Frontal cortex (tissue), 4 donors: ENCODE results near the gene GRID1. TPM values are rescaled to one million over a fixed set of nuclear protein-coding genes. Genes with fewer than 3 reads are reported as not detected.

Experiments used
- DNase-seq, 2 donors: peaks; one replicate each; pipeline ENCODE4 v3.0.0; 2012; ENCODE audit warnings: low spot score in 2 of 2
- FAIRE-seq: peaks from 2 replicates; lab custom pipeline; 2012; peaks lifted over from hg19 to GRCh38; lab: Jason Lieb, UNC
- total RNA-seq: library from RNA; depleted of rRNA; stranded (reverse); fragments of >200 nt; gene quantifications from one replicate; pipeline ENCODE4 v1.2.3, GENCODE V29; 2014
- donor health status: control.
- donor health status: control.
- donor health status: control.

The GRID1 gene
- total RNA-seq, 1 donor from 2014 or later = 12.6 TPM

DNA sequence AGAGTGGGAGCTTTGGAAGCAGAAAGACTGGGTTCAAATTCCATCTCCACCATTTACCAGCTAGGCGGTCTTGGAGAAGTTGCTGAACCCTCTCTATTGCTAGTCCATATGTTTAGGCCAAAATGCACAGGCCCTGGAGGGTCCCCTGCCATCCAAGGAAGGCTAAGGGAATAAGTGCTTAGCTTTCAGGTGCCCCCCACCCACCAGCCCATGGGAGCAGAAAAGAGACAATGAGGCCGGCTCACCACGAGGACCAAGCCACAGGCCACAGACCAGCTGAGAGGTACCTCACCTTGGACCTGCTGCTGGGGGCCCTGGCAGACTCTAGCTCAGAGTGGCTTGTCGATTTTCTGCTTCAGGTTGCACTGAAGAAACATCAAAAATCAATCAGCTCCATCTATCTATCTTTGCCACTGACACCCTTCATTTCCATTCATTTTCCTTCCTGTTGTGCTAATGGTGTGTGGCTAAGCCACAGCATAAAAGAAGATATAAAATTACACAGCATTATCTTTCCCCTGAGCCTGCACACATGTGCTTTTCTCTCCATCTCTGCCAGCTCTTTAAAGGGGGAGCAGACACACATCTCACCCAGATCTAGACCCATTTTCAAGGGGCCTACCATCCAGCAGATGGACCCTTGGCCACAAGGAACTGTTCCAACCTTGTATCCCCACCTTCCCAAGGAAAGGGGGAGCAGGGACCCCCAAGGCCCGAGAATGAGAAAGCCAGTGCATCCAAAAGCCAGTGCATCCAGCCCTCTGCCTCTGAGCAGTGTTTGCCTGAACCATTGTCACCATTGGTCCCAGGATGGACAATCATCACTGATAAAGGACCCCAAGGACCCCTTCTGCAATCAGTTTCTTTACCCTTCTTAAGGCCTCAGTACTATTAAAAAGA, 65.4 kb downstream of the GRID1 start:
- no peak for DNase-seq

DNA sequence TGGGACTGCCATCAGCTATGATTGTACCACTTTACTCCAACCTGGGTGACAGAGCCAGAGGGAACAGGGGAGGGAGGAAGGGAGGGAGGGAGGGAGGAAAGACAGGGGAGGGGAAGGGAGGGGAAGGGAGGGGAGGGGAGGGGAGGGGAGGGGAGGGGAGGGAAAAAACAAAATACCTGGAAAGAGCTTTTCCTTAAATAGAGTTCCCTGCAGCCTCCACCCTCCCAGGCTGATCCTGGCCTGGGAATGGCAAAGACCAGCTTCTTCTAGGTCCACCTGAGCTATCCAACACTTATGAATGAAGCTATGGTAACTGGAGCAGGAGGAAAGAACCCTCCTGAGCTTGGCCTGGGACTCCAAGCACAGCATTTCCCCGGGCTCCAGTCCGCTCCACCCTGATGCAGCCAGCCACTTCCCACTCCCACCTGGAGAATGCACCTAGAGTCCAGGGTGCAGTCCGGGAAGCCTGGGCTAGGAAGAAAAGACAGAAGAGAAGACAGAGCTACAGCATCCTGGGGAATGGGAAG, 66.1 kb downstream of the GRID1 start:
- FAIRE-seq (no peak), DNase-seq (no peak)

More for the DNA sequence above, 65.4 kb downstream of the GRID1 start:
- FAIRE-seq = no peak

DNA sequence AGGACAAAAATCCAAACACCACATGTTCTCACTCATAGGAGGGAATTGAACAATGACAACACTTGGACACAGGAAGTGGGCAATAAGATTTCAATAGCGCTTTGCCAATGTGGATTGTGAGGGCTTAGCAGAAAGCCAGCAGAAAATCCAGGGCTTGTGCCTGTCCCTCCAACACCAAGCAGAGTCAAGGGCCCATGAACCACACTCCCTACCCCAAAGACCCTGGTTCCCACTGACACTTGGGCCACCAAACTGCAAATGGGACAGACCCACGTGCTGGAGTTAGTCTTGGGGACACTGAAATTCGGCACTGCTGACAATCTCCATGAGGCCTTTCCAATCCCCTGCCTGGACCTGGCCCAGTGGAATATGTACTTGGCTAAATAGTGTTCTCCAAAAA, 67.0 kb downstream of the GRID1 start:
- no peak for FAIRE-seq
- no peak for DNase-seq

- no peak for DNase-seq
- FAIRE-seq = no peak
These were observed 68.0 kb downstream of the GRID1 start for GRCh38 chr10:86298501-86299001.

DNA sequence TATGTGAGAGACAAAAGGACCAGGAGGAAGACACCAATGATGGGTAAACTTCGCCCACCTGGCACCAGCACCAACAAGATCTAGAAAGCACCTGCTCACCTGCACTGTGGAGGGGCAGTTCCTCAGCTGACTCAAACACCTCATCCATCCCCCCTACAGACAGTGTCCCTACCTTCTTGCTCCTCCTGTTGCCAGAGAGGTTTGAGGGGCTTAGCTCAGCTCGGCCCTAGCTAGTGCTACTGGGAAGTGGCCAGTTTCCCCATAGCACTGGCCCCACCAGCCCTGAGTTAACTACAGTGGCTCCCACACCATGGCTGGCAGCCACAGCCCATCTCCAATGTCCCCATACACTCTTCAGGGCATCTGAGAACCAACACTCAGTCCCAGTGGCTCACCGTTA, 70.8 kb downstream of the GRID1 start:
- no peak for FAIRE-seq
- no peak for DNase-seq

DNA sequence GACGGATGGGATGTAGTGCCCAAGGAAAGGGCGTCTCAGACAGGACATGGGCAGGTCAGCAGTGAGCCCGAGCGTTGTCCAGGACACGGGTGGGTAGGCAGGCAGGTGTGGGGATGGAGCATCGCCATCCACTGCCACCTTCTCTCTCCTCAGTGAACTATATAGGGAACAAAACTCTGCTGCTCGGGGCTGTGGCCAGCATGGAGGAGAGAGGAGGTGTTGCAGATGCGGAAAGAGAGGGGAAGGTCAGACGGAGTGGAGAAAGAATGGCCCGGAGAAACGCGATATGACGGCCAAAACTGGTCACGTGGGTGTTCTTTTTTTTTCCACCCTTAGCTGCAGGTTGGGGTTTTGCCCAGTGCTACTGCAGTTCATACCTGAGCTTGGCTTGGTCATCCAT, 71.2 kb downstream of the GRID1 start:
- DNase-seq (no peak), FAIRE-seq (no peak)

DNA sequence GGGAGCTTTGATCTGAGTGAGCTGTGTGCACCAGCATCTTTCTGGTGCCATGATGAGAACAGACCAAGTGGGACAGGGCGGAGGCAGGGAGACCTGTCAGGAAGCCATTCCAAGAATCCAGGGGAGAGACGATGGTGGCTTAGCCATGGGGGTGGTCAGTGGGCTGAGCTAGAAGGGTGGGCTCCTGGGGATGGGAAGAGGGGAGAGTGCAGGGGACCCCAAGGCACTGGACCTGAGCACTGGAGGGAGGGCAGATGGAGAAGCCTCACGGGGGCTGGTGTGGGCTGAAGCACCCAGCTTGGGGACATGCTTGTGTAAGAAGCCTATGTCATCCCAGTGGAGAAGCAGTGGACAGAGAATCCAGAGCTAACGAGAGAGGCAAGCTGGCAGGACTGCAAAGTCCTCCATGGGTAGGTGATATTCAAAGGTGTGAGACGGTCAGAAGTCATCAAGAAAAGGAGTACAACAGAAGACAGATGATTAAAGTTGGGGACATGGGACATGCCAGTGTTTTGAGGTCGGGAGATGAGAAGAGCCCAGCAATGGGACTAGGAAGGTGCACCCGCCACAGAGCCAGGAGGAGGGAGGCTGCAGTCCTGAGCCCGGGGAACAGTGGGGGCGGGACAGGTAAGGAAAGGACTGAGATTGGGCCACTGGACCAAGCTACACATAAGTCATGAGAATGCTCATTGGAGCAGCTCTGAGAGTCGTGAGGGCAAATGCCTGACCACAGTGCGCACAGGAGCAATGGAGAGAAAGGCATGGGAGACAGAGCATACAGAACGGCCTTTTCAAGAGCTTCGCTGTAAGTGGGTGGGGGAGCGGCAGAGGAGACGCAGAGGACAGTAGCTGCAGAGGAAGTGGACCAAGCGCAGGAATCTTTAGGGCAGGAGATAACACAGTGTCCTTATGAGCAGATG, 72.0 kb downstream of the GRID1 start:
- DNase-seq (no peak), FAIRE-seq (no peak)

DNA sequence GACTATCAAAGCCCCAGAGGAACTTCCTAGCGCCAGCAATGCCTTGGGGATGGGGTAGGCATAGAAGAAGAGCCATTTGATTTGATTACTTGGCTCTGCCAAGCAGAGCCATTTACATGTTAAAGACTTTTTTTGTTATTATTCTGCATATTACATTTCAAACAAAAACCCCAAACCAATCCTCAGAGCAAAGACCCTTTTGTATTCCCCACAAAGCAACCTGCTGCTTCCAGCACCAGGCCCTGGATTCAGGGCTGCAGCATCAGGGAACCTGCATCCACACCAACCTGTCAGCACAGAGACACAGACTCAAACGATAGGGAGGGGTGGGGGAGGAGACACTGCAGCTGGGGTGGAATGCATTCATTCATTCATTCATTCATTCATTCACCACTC, 73.2 kb downstream of the GRID1 start:
- DNase-seq (no peak), FAIRE-seq (no peak)

DNA sequence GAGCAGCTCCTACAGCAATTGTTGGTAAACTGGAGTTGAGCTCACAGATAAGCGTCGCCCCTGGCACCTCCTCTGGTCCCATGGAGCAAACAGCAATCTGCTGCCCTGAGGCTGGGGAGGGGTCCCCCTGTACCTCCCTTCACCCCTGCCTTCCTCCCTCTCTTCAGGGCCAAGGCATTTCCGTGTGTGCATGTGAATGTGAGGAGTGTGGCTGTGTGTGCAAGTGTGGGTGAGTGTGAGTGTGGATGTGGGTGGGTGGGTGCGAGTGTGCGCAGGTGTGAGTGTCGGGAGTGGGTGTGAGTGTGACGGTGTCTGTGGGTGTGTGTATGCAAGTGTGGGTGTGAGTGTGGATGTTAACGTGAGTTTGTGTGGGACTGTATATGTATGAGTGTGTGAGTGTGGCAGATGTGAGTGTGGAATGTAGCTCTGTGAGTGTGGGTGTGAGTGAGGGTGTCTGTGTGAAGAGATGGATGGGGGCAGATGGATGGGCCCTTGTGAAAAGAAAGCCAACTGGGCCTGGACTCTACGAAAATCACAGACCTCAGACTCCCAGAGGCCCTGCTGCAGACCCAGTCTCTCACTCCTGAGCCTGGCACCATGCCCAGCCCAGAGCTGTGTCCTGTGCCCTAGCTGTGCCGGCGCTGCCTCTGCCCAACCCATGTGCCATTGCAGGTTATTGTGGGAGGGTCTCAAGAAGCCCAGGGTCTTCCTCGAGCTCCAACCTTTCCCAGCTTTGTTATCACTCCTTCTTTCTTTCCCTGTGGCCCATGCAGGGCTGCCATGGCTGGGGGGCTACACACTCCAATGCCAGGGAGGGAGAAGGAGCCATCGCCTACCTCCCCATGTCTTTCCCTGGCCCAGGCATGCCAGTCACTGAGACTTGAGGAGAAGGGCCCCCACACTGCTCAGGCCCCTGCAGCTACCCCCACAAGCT, 73.9 kb downstream of the GRID1 start:
- no peak for FAIRE-seq
- DNase-seq = no peak

GRCh38 chr10:86291616-86292340, 74.8 kb downstream of the GRID1 start:
- DNase-seq = no peak
- FAIRE-seq = no peak

- DNase-seq = no peak
- FAIRE-seq = no peak
These were observed 75.5 kb downstream of the GRID1 start for GRCh38 chr10:86290933-86291615.

DNA sequence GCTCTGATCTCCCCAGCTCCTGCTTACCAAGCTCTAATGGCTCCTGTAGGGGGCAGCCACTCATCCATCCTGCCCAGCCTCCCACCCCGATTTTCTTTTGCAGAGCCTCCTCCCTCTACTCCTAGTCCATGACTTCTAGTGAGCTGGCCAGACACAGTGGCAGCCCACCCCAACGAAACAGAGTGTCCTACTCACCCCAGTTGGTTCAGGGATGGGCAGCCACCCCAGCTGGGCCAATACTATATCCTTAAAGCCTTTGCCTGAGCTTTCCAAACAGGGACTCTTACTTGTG, 77.1 kb downstream of the GRID1 start:
- FAIRE-seq (no peak), DNase-seq (no peak)

- no peak for FAIRE-seq
- DNase-seq = no peak
These were observed 77.7 kb downstream of the GRID1 start for GRCh38 chr10:86288695-86289576.

DNA sequence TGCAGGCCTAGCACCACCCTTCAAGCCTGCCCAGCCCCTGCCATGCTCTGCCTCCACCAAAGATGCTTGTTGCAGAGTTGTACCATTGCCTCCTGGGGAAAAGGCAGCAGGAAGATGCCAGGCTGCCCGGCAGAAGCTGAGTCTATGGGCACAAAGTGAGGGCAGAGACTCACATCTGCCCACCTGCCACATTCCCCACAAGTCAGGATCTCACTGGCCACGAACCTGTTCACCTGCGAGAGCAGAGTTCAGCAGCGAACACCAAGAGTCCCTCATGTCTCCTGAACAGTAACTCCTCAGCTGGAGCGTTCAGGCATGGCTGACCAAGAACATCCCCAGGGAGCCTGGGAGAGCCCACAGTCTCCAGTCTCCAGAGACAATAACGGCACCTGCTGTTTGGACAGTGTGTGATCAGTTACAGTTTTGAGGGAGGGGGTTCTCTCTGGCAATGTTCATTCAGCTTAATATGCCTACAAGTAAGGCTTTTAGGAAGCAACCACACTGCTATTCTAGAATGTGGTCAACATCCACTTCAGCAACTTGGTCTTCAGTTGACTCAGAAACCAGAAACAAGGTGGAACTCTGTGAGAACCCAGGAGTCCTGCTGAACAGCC, 78.5 kb downstream of the GRID1 start:
- no peak for FAIRE-seq

GRCh38 chr10:86287110-86287793, 79.3 kb downstream of the GRID1 start:
- DNase-seq = no peak
- FAIRE-seq = no peak

More for the DNA sequence above, 78.5 kb downstream of the GRID1 start:
- no peak for DNase-seq
